ENCODE results near the gene PTPRZ1. TPM values are rescaled to one million over a fixed set of nuclear protein-coding genes. Genes with fewer than 3 reads are reported as not detected.

PTPRZ1 gene
- total and polyA plus RNA-seq, 2 of the 8 experiments (the other 6 are each of a cell fraction or from before 2014, with no cell fraction given): 112 to 135 TPM

DNA sequence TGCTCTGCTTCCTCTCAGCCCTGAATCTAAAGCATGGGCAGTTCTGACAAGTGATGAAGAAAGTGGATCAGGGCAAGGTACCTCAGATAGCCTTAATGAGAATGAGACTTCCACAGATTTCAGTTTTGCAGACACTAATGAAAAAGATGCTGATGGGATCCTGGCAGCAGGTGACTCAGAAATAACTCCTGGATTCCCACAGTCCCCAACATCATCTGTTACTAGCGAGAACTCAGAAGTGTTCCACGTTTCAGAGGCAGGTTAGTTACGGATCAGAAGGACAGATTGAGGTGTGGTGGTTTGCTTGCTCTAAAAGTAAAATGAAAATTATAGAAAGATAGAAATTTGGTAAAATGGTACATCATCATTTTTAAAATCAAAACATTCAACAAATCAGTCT, 140.7 kb downstream of the PTPRZ1 start:
- Histone ChIP-seq H4K5ac (ENCODE audit: insufficient read length, low read depth, low read length) (no peak overlapping the region), H3K79me1 (ENCODE audit: low read depth, low read length) (no peaks in the 10 kb centered on the region), H2AFZ (ENCODE audit: low read length) (no peak overlapping the region), H4K20me1 (replicated peaks in 1 of 2; ENCODE audit: control insufficient read depth in 1 of 2, insufficient read depth in 2 of 2, low read length in 2 of 2) (peaks cover 0 to 3% of the 10 kb centered on the region in 2 experiments), H2BK12ac (ENCODE audit: low read depth, low read length) (no peak overlapping the region), H4K8ac (ENCODE audit: extremely low read depth, insufficient read depth, low read length) (no peak overlapping the region), H3K9me3 (ENCODE audit: insufficient read depth in 2 of 2, low read depth in 1 of 2, low read length in 1 of 2) (no peaks in the 10 kb centered on the region), H3K18ac (ENCODE audit: extremely low read depth, low read length) (no peak overlapping the region), H3K79me2 (ENCODE audit: control insufficient read depth in 1 of 2, insufficient read depth in 2 of 2, low read length in 2 of 2) (no peaks in the 10 kb centered on the region), H2BK120ac (replicated peaks; ENCODE audit: low read depth, low read length) (no peak overlapping the region), H3K27me3 (replicated peaks in 1 of 4; ENCODE audit: control insufficient read depth in 3 of 4, extremely low read depth in 1 of 4, insufficient read depth in 3 of 4, low read length in 3 of 4) (no peaks in the 10 kb centered on the region), H2BK20ac (ENCODE audit: low read length) (no peak overlapping the region), H3K9ac (replicated peaks in 1 of 4; ENCODE audit: extremely low read depth in 1 of 4, low read depth in 3 of 4, low read length in 3 of 4) (no peak overlapping the region), H3K4me1 (replicated peaks in 1 of 4; ENCODE audit: control insufficient read depth in 3 of 4, insufficient read depth in 4 of 4, low read length in 3 of 4) (no peaks in the 10 kb centered on the region; a peak in 2 of 7 replicates), H3K14ac (ENCODE audit: insufficient read length) (no peak overlapping the region), H3K4me2 (ENCODE audit: insufficient read depth in 1 of 2, low read depth in 2 of 2, low read length in 2 of 2) (no peak overlapping the region), H3K36me3 (ENCODE audit: control insufficient read depth in 2 of 4, insufficient read depth in 4 of 4, low read length in 3 of 4) (peaks cover 16 to 46% (median 37%) of the 10 kb centered on the region in 4 experiments), H3K4me3 (ENCODE audit: extremely low read depth in 1 of 4, insufficient read depth in 2 of 4, low read depth in 3 of 4, low read length in 4 of 4) (no peak overlapping the region), H3K23ac (ENCODE audit: insufficient read length) (no peak overlapping the region), H2AK5ac (ENCODE audit: low read depth, low read length) (no peak overlapping the region), H2BK15ac (ENCODE audit: low read length) (no peak overlapping the region), H3K23me2 (ENCODE audit: low read depth, low read length) (no peaks in the 10 kb centered on the region), H3K27ac (ENCODE audit: low read depth, low read length) (no peak overlapping the region), H3K56ac (replicated peaks; ENCODE audit: insufficient read length, low read depth, low read length) (no peak overlapping the region), H3K4ac (replicated peaks; ENCODE audit: insufficient read length, low read depth, low read length) (no peak overlapping the region), H4K91ac (replicated peaks; ENCODE audit: insufficient read length, low read length) (no peak overlapping the region), H2BK5ac (ENCODE audit: low read depth, low read length) (no peak overlapping the region)
- no peak for DNase-seq (ENCODE audit: low read depth in 1 of 2, low spot score in 2 of 2)
- POLR2A ChIA-PET (ENCODE audit: partially characterized antibody): no interaction called here
- 96% methylated on average over 3 of the region's 3 CpGs; no CpG with 5 or more reads in 1 of the 2 experiments for WGBS, 2 experiments (ENCODE audit: extremely low coverage in 1 of 2, insufficient coverage in 1 of 2, insufficient read length in 1 of 2, insufficient replicate concordance in 2 of 2, low coverage in 1 of 2, low lambda C conversion rate in 2 of 2, missing lambda C conversion rate in 1 of 2)
- CTCF ChIA-PET (ENCODE audit: partially characterized antibody): no interaction called here
- FAIRE-seq: no peak
- TF ChIP-seq BACH1 (IDR thresholded peaks at IDR 0.05; ENCODE audit: low read length) (no peak), CHD2 (IDR thresholded peaks at IDR 0.05; ENCODE audit: low read length) (no peak), SIX5 (IDR thresholded peaks at IDR 0.05; ENCODE audit: low read depth, low read length) (no peak), RBBP5 (IDR thresholded peaks at IDR 0.05; ENCODE audit: borderline replicate concordance, low read depth, low read length) (no peak), SP1 (IDR thresholded peaks at IDR 0.05; ENCODE audit: low read depth, low read length) (no peak), POLR2A (IDR thresholded peaks at IDR 0.05; ENCODE audit: control extremely low read depth in 1 of 2, low read depth in 2 of 2, low read length in 2 of 2) (no peak), TAF1 (IDR thresholded peaks at IDR 0.05; ENCODE audit: low read depth, low read length) (no peak), SIN3A (conservative IDR thresholded peaks at IDR 0.05 in 1 of 2, IDR thresholded peaks at IDR 0.05 in 1 of 2; ENCODE audit: low read depth in 1 of 2, low read length in 2 of 2) (no peak), CTBP2 (IDR thresholded peaks at IDR 0.05; ENCODE audit: borderline replicate concordance, insufficient read depth, insufficient read length, low read length) (no peak), SP4 (IDR thresholded peaks at IDR 0.05; ENCODE audit: low read length) (no peak), JUN (IDR thresholded peaks at IDR 0.05; ENCODE audit: low read depth, low read length) (no peak), TCF12 (IDR thresholded peaks at IDR 0.05; ENCODE audit: low read depth, low read length) (no peak), EZH2 (IDR thresholded peaks at IDR 0.05; ENCODE audit: low read depth, low read length, severe bottlenecking) (no peak)
- TF ChIP-seq, protein P1, sequence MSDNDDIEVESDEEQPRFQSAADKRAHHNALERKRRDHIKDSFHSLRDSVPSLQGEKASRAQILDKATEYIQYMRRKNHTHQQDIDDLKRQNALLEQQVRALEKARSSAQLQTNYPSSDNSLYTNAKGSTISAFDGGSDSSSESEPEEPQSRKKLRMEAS (IDR thresholded peaks at IDR 0.05): no peak
- TF ChIP-seq, protein P2, sequence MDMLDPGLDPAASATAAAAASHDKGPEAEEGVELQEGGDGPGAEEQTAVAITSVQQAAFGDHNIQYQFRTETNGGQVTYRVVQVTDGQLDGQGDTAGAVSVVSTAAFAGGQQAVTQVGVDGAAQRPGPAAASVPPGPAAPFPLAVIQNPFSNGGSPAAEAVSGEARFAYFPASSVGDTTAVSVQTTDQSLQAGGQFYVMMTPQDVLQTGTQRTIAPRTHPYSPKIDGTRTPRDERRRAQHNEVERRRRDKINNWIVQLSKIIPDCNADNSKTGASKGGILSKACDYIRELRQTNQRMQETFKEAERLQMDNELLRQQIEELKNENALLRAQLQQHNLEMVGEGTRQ (IDR thresholded peaks at IDR 0.05; ENCODE audit: low read length): no peak

Measured in H1 (cell line).